Testis (tissue), 2 donors: Measurements from ENCODE around the gene ELOVL2.

Experiments
- CTCF ChIP-seq, 3 experiments: fragments of 450-650 bp in 2 of 3; fragments of 200-600 bp in 1 of 3; sonication (generic) in 1 of 3; IDR thresholded peaks; one replicate each; pipeline ENCODE4 v1.5.1; 2016 to 2019; ENCODE audit warnings: antibody characterized with exemption in 3 of 3, mild to moderate bottlenecking in 2 of 3, moderate library complexity in 1 of 3
- POLR2A ChIP-seq: fragments of 450-650 bp; IDR thresholded peaks from one replicate; pipeline ENCODE4 v1.6.1; 2017; ENCODE audit warnings: antibody characterized with exemption, mild to moderate bottlenecking, moderate library complexity

- TF ChIP-seq CTCF (IDR thresholded peaks at IDR 0.05) (no peak), POLR2A (no peak)
These were observed 71.9 kb downstream of the ELOVL2 start for GRCh38 chr6:10972196-10972595.
